ENCODE results near the gene TGM6. TPM values are rescaled to one million over a fixed set of nuclear protein-coding genes. Genes with fewer than 3 reads are reported as not detected.
"Not testable (repeated sequence)": the region's sequence is repeated elsewhere in the genome, so short reads cannot be mapped to it uniquely, and the experiment has no call there.

Gene TGM6
- total RNA-seq, 2 donors from 2014 or later, result not detected

- intact Hi-C loops (cut with DNase I, micrococcal nuclease), result no loop called here
- DNase-seq (no peak), ATAC-seq (no peak)
Measured at GRCh38 chr20:2394411-2395055, 13.8 kb downstream of the TGM6 start.

GRCh38 chr20:2395136-2395535 is 14.4 kb downstream of the TGM6 start:
- DNase-seq (no peak), ATAC-seq (no peak)
- intact Hi-C loops (cut with DNase I, micrococcal nuclease), result no loop called here

DNA sequence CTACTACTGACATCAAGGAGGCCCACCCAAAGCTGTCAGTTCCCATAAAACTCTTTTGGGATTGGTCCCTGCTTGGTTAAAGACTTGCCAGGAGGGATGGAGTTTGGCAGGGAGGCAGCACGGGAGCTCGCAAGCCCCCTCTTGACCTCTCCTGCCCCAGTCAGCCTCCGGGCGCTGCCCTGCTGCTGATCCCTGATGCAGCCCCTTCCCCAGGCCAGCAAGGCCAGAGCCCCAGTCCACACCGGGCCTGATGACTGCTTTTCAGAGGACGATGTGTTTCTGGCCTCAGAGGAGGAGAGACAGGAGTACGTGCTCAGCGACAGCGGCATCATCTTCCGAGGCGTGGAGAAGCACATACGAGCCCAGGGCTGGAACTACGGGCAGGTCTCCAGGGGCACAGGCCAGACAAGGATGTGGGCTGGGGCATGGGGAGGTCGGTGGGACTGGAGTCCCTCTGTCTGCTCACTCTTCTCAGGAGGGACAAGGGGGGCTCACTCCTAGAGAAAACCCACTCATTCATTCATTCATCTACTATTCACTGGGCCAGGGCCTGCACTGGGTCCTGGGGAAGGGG is 15.6 kb downstream of the TGM6 start:
- no peak for ATAC-seq
- intact Hi-C loops (cut with DNase I, micrococcal nuclease), result no loop called here
- DNase-seq, result no peak

DNA sequence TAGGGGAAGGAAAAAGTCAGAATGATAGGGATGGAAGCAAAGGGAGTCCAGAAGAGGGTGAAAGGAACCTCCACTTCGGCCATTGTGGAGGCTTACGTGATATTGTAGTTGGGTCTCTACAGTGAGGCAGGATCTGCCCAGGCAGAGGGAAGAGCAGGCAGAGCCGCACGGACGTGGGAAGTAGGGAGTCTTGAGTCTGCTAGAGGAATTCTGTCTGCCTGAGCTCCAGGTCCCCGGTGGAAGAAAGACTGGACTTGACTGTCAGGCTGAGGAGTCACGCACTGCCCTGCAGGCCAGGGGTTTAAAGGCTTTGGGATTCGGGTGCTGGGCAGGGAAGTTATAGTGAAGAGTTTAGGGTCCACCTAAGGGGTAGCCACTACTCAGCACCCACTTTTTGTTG is 16.4 kb downstream of the TGM6 start:
- ATAC-seq (no peak), DNase-seq (no peak)
- intact Hi-C loops (cut with DNase I, micrococcal nuclease), result no loop called here

DNA sequence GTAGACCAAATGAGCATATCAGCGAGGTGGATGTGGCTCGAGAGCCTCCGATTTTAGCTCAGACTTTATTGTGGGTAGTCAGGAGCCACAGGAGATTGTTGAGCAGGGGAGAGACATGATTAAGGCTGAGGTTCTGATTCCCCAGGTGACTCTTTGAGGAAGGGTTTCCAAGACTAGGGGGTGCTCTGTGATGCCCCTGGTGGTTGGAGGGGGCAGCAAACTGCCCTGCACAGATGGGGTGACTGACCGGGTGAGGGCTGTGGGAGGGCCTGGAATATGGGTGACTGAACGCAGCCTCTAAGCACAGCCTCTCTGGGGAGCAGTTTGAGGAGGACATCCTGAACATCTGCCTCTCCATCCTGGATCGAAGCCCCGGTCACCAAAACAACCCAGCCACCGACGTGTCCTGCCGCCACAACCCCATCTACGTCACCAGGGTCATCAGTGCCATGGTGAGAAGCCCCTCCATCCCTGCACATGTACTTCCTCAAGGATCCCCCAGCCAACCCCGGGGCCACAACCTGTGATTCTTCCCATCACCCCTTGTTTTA is 17.0 kb downstream of the TGM6 start:
- DNase-seq, result no peak
- ATAC-seq, result no peak
- intact Hi-C loops (cut with DNase I, micrococcal nuclease), result no loop called here

GRCh38 chr20:2398449-2398848 is 17.7 kb downstream of the TGM6 start:
- DNase-seq, result no peak
- intact Hi-C loops (cut with DNase I, micrococcal nuclease), result no loop called here
- ATAC-seq, result no peak

- no peak for ATAC-seq
- DNase-seq, result no peak
- intact Hi-C loops (cut with DNase I, micrococcal nuclease), result no loop called here
Measured at GRCh38 chr20:2399390-2399789, 18.7 kb downstream of the TGM6 start.

DNA sequence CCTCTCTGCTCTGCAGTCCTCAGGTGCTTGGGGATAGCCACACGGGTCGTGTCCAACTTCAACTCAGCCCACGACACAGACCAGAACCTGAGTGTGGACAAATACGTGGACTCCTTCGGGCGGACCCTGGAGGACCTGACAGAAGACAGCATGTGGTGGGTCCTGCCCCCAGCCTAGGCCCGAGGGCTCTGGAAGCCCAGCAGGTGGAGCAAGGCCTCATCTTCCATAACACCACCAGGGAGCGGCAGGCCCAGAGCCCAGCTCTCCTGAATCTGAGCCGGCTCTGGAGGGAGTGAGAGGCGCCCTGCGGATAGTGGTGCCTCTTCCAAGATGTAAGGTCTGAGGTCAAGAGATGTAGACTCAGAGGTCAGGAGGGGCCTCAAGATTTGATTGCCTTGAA is 19.6 kb downstream of the TGM6 start:
- DNase-seq (no peak), ATAC-seq (no peak)
- intact Hi-C loops (cut with DNase I, micrococcal nuclease), result no loop called here

- ATAC-seq (no peak), DNase-seq (no peak)
- intact Hi-C loops (cut with DNase I, micrococcal nuclease), result no loop called here
Measured at GRCh38 chr20:2401527-2401926, 20.8 kb downstream of the TGM6 start.

GRCh38 chr20:2402271-2402980 is 21.7 kb downstream of the TGM6 start:
- intact Hi-C loops (cut with DNase I, micrococcal nuclease), result no loop called here
- ATAC-seq, result no peak
- DNase-seq, result no peak

GRCh38 chr20:2403291-2404052 is 22.8 kb downstream of the TGM6 start:
- ATAC-seq (no peak), DNase-seq (no peak)
- intact Hi-C loops (cut with DNase I, micrococcal nuclease), result no loop called here

GRCh38 chr20:2405693-2406065 is 25.0 kb downstream of the TGM6 start:
- intact Hi-C loops (cut with DNase I, micrococcal nuclease), result no loop called here
- no peak for ATAC-seq
- DNase-seq, result no peak

DNA sequence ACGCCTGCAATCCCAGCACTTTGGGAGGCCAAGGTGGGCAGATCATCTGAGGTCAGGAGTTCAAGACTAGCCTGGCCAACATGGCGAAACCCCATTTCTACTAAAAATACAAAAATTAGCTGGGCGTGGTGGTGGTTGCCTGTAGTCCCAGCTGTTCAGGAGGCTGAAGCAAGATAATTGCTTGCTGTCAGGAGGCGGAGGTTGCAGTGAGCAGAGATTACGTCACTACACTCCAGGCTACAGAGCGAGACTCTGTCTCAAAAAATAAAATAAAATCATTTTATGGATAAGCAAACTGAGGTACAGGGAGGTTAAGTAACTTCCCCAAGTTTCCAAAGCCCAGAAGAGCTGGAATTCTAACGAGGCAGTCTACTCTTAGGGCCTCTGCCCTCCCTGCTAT is 26.7 kb downstream of the TGM6 start:
- intact Hi-C loops (cut with DNase I, micrococcal nuclease), result not testable (repeated sequence)

DNA sequence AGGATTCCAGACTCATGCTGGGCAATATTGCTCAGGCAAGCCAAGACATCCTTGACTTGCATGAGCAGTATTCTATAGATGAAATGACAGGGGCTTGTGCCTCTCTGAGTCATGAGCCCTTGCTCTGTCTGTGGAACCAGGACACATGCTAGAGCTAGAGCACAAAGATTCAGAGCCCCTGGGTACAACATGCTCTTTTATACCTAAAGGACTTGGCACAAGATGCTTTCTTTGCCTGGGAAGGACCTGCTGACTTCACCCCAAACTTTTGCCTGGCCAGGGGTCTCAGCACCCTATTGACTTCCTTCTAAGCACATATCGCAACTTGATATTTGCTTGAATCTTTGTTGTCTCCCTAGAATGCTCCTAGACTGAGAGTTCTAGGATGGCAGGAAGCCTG is 27.4 kb downstream of the TGM6 start:
- no peak for DNase-seq
- intact Hi-C loops (cut with DNase I, micrococcal nuclease), result no loop called here
- ATAC-seq, result no peak

More for the DNA sequence above, 26.7 kb downstream of the TGM6 start:
- DNase-seq, ATAC-seq: not testable (repeated sequence)

DNA sequence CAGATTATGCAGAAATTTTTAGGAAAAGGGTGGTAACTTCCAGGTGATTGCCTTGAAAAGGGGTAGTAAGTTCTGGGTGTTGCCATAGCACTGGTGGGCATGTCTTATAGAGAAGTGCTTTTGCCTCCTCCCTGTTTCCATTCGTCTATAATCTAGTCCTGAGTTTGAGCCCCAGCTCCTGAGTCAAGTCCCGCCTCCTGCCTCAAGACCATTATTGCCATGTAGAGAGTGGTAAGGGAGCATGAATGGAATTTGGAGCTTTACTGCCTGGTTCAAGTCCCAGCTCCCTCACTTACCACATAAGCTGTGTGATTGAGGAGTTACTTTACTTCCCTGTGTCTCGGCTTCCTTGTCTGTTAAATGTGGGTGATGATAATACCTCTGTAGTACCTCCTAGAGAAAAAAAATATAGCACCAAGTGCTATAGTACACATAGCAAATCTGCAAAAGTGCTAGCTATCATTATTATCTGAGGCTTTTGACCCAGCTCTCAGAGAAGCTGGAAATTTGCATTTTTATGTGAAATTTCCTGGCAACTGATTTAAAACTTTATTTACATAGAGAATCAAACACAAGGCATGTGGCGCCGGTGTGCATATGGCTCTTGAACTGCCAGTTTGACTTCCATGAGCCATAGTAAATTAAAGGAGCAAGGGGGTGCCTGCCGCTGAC is 36.0 kb downstream of the TGM6 start:
- intact Hi-C loops (cut with DNase I, micrococcal nuclease), result no loop called here
- DNase-seq, result no peak
- ATAC-seq, result no peak

DNA sequence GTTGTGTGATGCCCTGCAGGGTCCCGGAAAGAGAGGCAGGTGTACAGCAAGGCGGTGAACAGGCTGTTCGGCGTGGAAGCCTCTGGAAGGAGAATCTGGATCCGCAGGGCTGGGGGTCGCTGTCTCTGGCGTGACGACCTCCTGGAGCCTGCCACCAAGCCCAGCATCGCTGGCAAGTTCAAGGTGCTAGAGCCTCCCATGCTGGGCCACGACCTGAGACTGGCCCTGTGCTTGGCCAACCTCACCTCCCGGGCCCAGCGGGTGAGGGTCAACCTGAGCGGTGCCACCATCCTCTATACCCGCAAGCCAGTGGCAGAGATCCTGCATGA is 36.5 kb downstream of the TGM6 start:
- DNase-seq (no peak), ATAC-seq (no peak)
- intact Hi-C loops (cut with DNase I, micrococcal nuclease), result no loop called here

- no peak for ATAC-seq
- no peak for DNase-seq
- intact Hi-C loops (cut with DNase I, micrococcal nuclease), result no loop called here
Measured at GRCh38 chr20:2418388-2418787, 37.7 kb downstream of the TGM6 start.

DNA sequence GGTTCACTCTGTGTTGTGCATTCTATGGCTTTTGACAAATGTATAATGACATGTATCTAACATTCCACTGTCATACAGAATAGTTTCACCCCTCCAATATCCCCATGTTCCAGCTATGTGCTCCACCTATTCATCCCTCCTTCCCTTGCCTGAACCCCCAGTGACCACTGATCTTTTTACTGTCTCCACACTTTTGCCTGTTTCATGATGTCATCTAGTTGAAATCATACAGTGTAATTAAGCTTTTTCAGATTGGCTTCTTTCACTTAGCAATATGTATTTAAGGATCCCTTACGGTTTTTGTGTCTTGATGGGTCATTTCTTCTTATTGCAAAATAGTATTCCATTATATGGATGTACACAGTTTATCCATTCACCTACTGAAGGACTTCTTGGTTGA is 39.8 kb downstream of the TGM6 start:
- ATAC-seq, result no peak
- DNase-seq, result no peak
- intact Hi-C loops (cut with DNase I, micrococcal nuclease), result no loop called here

- intact Hi-C loops (cut with DNase I, micrococcal nuclease), result no loop called here
- DNase-seq (no peak), ATAC-seq (no peak)
Measured at GRCh38 chr20:2421247-2421646, 40.5 kb downstream of the TGM6 start.

Measured in left colon (tissue), 2 donors.